Nephron progenitor cell (in vitro differentiated cells): ENCODE data around the gene CDK5.
A peak's percentile ranks its signal among the peaks of the same experiment; 100 is the strongest.

ENCODE experiments used
- DNase-seq: peaks from one replicate; pipeline ENCODE4 v3.0.0; 2021
- H3K27ac Mint-ChIP-seq: 2 replicates; pipeline ENCODE4 v1.8.0; 2021; ENCODE audit warnings: mild to moderate bottlenecking, moderate library complexity, mixed read lengths
- H3K27me3 Mint-ChIP-seq: 2 replicates; pipeline ENCODE4 v1.8.0; 2021; ENCODE audit warnings: mild to moderate bottlenecking, low read depth, mixed read lengths; ENCODE audit not compliant: poor library complexity
- H3K36me3 Mint-ChIP-seq: 2 replicates; pipeline ENCODE4 v1.8.0; 2021; ENCODE audit warnings: low read depth, mixed read lengths
- H3K4me1 Mint-ChIP-seq: 2 replicates; pipeline ENCODE4 v1.8.0; 2021; ENCODE audit warnings: mixed read lengths
- H3K4me3 Mint-ChIP-seq: 2 replicates; pipeline ENCODE4 v1.8.0; 2021; ENCODE audit warnings: mild to moderate bottlenecking, moderate library complexity, mixed read lengths
- H3K9me3 Mint-ChIP-seq: 2 replicates; pipeline ENCODE4 v1.8.0; 2021; ENCODE audit warnings: mild to moderate bottlenecking, moderate library complexity, mixed read lengths
- TF ChIP-seq, protein P1 (sequence below): fragments of 200-600 bp; sonication (generic); IDR thresholded peaks from 2 replicates; pipeline ENCODE4 v1.5.0; 2021; ENCODE audit warnings: antibody characterized with exemption

The CDK5 gene

DNA sequence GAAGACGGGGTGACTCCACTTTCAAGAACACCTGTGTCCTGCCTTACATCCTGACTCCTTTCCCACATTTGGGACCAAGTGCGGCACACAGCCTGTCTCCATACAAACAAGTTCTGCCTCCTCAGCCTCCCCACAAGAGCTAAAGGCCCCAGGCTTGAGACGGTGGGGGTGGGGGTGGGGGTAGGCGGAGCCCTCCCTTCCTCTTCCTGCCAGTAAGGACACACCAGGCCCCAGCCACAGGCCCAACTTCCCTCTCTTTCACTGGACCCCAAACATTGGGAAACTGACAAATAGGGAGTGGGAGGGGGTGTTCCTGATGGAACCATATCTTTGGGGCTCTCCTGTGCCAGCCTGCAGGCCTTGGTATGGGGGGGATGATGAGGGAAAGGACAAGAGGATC lies 4.6 kb downstream of the CDK5 start:
- H3K27ac Mint-ChIP-seq, result no peak overlapping the region
- TF ChIP-seq, protein P1, sequence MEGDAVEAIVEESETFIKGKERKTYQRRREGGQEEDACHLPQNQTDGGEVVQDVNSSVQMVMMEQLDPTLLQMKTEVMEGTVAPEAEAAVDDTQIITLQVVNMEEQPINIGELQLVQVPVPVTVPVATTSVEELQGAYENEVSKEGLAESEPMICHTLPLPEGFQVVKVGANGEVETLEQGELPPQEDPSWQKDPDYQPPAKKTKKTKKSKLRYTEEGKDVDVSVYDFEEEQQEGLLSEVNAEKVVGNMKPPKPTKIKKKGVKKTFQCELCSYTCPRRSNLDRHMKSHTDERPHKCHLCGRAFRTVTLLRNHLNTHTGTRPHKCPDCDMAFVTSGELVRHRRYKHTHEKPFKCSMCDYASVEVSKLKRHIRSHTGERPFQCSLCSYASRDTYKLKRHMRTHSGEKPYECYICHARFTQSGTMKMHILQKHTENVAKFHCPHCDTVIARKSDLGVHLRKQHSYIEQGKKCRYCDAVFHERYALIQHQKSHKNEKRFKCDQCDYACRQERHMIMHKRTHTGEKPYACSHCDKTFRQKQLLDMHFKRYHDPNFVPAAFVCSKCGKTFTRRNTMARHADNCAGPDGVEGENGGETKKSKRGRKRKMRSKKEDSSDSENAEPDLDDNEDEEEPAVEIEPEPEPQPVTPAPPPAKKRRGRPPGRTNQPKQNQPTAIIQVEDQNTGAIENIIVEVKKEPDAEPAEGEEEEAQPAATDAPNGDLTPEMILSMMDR, result no peak
- H3K4me3 Mint-ChIP-seq, result no peak overlapping the region
- no peaks in the 10 kb centered on the region for H3K36me3 Mint-ChIP-seq
- H3K27me3 Mint-ChIP-seq, result peaks cover 63% of the 10 kb centered on the region
- H3K9me3 Mint-ChIP-seq, result no peaks in the 10 kb centered on the region
- no peak for DNase-seq
- peaks cover 24% of the 10 kb centered on the region for H3K4me1 Mint-ChIP-seq

DNA sequence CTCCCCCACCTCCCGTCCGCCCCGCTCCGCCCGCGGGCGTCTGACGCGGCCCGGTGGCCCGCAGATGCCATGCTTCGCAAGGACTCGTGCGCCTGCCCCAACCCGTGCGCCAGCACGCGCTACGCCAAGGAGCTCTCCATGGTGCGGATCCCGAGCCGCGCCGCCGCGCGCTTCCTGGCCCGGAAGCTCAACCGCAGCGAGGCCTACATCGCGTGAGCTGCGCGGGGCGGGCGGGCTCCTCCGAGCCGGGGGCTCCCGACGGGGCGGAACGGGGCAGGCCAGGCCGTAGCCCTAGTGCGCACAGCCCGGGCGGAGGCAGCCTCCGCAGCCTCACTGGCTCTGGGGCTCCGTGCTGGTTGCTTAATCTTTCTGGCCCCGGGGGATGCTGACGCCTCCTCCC lies 6.6 kb downstream of the CDK5 start:
- H3K4me3 Mint-ChIP-seq, result no peak overlapping the region
- H3K9me3 Mint-ChIP-seq, result no peaks in the 10 kb centered on the region
- H3K27me3 Mint-ChIP-seq, result peaks cover 58% of the 10 kb centered on the region
- H3K27ac Mint-ChIP-seq, result no peak overlapping the region
- no peaks in the 10 kb centered on the region for H3K36me3 Mint-ChIP-seq
- peak; percentile 90 for DNase-seq
- TF ChIP-seq, protein P1, result no peak
- peaks cover 21% of the 10 kb centered on the region for H3K4me1 Mint-ChIP-seq

DNA sequence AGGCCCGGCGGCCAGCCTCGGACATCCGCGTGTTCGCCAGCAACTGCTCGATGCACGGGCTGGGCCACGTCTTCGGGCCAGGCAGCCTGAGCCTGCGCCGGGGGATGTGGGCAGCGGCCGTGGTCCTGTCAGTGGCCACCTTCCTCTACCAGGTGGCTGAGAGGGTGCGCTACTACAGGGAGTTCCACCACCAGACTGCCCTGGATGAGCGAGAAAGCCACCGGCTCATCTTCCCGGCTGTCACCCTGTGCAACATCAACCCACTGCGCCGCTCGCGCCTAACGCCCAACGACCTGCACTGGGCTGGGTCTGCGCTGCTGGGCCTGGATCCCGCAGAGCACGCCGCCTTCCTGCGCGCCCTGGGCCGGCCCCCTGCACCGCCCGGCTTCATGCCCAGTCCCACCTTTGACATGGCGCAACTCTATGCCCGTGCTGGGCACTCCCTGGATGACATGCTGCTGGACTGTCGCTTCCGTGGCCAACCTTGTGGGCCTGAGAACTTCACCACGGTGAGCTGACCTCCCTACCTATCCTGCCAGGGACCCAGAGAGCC lies 8.7 kb downstream of the CDK5 start:
- Mint-ChIP-seq H3K4me3 (no peak overlapping the region), H3K27me3 (peaks cover 50% of the 10 kb centered on the region), H3K36me3 (no peaks in the 10 kb centered on the region), H3K27ac (no peak overlapping the region), H3K9me3 (no peaks in the 10 kb centered on the region), H3K4me1 (peaks cover 19% of the 10 kb centered on the region)
- no peak for DNase-seq
- TF ChIP-seq, protein P1, result no peak

DNA sequence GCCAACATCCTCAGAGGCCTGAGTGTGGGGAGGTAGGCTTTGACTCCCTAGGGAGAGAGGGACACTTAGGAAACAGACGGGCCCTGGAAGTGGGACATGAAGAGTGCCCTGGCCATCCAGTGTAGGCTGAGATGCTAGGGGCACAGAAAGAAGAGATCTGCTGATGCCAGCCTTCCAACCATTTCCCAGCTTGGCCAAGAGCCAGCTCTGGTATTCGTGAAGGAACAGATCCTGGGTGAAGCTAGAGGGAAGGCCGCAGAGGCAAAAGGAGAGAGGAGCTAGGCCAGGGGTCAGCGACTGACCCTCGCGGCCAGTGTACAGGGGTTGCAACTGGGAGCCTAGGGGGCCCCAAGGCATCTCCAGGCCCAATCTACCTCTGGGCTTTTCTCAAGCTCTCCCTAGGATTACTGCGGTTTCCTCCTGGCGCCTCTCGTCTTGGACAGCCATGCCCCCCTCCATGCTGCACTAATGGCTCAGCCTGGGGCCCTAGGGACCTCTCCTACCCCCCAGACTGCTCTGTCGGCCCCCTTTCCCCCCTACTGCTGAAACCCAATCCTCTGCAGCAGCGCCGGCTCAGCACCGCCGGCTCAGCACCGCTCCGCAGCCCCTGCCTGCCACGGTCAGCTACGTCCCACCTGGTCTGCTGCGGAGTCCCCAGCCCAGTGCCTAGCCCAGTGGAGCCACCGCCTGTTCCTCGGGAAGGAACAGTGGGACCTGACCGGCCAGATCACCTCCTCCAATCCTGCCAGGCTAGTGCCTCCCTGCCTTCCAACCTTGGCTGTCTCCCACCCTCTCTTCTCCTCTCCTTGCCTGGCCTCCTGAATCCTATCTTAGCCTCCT lies 9.5 kb downstream of the CDK5 start, which contains the start of gene ASIC3:
Gene ASIC3 (plus strand): TSS at position 556 of the 840 bp plus-strand sequence. CDS start 355 bp downstream, outside the sequence.
- peaks cover 51% of the 10 kb centered on the region for H3K27me3 Mint-ChIP-seq
- no peaks in the 10 kb centered on the region for H3K36me3 Mint-ChIP-seq
- H3K9me3 Mint-ChIP-seq, result no peaks in the 10 kb centered on the region
- no peak for DNase-seq
- H3K4me1 Mint-ChIP-seq, result peaks cover 19% of the 10 kb centered on the region
- no peak within 1 kb of the TSS for H3K4me3 Mint-ChIP-seq
- TF ChIP-seq, protein P1, result no peak
- H3K27ac Mint-ChIP-seq, result no peak within 1 kb of the TSS

DNA sequence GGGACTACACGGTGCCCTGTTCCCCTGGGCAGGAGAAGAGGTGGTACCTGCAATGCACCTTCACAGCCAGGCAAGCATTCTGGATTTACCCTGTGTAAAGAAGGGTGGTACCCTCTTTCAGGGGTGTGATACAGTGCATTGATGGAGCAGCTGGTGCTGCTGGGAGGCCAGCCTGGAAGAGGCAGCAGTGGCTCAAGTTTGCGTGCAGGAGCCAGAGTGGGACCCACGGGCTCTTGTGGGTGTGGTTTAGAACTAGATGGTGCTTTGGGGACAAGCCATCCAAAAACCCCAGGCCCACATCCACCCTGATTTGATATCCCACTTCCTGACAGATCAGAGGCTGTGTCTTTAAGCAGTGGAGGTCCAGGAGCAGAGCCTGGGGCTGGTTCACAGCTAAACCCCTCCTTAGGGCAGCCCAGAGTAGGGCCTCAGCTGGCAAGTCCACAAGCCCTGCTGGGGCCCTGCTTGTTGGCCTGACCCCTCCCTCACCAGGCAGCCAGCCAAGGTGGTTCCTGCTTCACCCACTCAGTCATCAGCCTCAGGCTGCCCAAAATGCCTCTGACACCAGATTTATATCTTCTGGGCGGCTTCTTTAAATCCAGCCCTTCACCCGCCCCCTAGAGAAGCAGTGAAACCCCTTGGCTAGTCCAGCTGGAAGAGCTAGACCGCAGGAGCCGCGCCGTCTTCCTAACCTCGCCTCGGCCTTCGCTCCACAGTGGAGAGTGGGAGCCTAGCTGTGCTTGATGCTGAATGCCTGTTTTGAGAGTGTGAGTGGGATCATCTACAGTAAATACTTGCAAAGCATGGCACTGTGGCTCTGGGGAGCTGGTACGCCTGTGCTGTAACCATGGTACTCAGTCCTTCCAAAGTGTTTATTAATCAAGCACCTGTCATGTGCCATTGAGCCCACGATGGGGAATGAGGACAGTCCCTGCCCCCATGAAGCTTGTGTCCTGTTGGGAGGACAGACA lies 10.8 kb downstream of the CDK5 start:
- no peak for DNase-seq
- no peak overlapping the region for H3K4me3 Mint-ChIP-seq
- no peak overlapping the region for H3K27ac Mint-ChIP-seq
- TF ChIP-seq, protein P1, result no peak
- H3K9me3 Mint-ChIP-seq, result no peaks in the 10 kb centered on the region
- no peaks in the 10 kb centered on the region for H3K36me3 Mint-ChIP-seq
- H3K4me1 Mint-ChIP-seq, result peaks cover 19% of the 10 kb centered on the region
- peaks cover 44% of the 10 kb centered on the region for H3K27me3 Mint-ChIP-seq
